ENCODE results near the gene ASXL3.

ASXL3 gene

DNA sequence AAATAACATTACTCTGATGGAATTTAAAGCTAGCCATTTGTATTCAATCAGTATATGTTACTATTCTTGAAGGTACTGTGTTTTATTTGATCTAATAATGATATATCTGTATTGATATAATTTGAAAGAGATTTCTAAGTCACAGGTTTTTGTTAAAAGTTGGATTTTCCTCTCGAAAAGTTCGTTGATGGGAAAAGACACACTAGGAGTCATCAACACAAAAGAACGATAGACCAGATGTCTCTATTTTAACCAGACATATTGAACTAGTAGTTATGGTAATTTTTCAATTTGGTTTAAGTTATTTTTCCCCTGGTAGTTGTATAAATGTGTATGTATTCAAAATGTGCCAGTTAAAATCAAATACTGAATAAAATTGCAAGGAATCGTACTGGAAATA lies 2.5 kb downstream of the ASXL3 start:
- no peak for ATAC-seq
- TF ChIP-seq TOX (CRISPR knock-in tag; IDR thresholded peaks at IDR 0.05; ENCODE audit: borderline replicate concordance) = no peak
- TF ChIP-seq, protein P1, sequence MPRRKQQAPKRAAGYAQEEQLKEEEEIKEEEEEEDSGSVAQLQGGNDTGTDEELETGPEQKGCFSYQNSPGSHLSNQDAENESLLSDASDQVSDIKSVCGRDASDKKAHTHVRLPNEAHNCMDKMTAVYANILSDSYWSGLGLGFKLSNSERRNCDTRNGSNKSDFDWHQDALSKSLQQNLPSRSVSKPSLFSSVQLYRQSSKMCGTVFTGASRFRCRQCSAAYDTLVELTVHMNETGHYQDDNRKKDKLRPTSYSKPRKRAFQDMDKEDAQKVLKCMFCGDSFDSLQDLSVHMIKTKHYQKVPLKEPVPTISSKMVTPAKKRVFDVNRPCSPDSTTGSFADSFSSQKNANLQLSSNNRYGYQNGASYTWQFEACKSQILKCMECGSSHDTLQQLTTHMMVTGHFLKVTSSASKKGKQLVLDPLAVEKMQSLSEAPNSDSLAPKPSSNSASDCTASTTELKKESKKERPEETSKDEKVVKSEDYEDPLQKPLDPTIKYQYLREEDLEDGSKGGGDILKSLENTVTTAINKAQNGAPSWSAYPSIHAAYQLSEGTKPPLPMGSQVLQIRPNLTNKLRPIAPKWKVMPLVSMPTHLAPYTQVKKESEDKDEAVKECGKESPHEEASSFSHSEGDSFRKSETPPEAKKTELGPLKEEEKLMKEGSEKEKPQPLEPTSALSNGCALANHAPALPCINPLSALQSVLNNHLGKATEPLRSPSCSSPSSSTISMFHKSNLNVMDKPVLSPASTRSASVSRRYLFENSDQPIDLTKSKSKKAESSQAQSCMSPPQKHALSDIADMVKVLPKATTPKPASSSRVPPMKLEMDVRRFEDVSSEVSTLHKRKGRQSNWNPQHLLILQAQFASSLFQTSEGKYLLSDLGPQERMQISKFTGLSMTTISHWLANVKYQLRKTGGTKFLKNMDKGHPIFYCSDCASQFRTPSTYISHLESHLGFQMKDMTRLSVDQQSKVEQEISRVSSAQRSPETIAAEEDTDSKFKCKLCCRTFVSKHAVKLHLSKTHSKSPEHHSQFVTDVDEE (CRISPR knock-in tag; IDR thresholded peaks at IDR 0.05) = no peak

DNA sequence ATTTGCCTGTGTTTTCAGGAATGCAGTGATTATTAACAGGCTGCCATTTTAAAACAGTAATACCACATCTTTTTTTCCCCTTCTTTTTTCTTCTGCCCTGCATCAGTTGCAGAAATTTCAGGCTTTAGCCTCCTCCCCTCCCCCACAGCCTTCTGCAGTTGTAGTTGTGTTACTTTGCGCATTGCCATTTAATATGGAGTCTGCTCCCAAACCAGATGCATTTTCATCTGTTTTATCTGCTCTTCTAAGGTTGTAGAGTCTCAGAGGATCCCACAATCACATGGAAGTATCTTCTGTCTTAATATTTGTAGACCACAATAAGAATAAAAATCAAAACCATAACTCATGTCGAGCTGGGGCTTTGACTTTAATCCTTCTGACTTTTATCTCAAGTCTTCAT lies 3.8 kb downstream of the ASXL3 start:
- TF ChIP-seq ZNF70 (CRISPR knock-in tag; IDR thresholded peaks at IDR 0.05) = no peak
- TF ChIP-seq GLIS3 (CRISPR knock-in tag; IDR thresholded peaks at IDR 0.05) = no peak
- TF ChIP-seq ZNF8 (CRISPR knock-in tag; IDR thresholded peaks at IDR 0.05) = no peak
- no peak for TF ChIP-seq CSDC2 (CRISPR knock-in tag; IDR thresholded peaks at IDR 0.05)
- no peak for TF ChIP-seq ZNF565 (CRISPR knock-in tag; conservative IDR thresholded peaks at IDR 0.05; ENCODE audit: low read depth)
- no peak for TF ChIP-seq ZC3H10 (CRISPR knock-in tag; IDR thresholded peaks at IDR 0.05)
- TF ChIP-seq ISL1 (CRISPR knock-in tag; IDR thresholded peaks at IDR 0.05) = no peak
- TF ChIP-seq, protein P2, sequence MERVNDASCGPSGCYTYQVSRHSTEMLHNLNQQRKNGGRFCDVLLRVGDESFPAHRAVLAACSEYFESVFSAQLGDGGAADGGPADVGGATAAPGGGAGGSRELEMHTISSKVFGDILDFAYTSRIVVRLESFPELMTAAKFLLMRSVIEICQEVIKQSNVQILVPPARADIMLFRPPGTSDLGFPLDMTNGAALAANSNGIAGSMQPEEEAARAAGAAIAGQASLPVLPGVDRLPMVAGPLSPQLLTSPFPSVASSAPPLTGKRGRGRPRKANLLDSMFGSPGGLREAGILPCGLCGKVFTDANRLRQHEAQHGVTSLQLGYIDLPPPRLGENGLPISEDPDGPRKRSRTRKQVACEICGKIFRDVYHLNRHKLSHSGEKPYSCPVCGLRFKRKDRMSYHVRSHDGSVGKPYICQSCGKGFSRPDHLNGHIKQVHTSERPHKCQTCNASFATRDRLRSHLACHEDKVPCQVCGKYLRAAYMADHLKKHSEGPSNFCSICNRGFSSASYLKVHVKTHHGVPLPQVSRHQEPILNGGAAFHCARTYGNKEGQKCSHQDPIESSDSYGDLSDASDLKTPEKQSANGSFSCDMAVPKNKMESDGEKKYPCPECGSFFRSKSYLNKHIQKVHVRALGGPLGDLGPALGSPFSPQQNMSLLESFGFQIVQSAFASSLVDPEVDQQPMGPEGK (CRISPR knock-in tag; IDR thresholded peaks at IDR 0.05; ENCODE audit: borderline replicate concordance) = no peak
- ATAC-seq = no peak

DNA sequence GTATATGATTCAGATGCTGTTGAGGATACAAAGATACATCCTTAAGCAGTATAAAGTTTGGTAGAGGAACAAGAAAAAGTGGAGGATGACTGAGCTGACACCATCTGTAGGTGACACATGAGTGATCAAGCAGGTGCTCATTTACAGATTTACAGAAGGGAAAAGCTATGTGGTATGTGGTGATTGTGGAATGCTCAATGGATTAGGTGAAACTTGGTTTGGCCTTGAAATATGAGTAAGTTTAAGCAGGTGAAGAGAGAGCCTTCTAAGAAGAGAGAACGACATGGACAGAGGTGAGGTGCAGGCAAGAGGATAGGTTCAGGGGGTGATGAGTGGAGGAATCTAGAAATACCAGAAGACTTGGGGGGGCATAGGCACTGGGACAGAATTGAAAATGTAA lies 5.9 kb downstream of the ASXL3 start:
- no peak for ATAC-seq

DNA sequence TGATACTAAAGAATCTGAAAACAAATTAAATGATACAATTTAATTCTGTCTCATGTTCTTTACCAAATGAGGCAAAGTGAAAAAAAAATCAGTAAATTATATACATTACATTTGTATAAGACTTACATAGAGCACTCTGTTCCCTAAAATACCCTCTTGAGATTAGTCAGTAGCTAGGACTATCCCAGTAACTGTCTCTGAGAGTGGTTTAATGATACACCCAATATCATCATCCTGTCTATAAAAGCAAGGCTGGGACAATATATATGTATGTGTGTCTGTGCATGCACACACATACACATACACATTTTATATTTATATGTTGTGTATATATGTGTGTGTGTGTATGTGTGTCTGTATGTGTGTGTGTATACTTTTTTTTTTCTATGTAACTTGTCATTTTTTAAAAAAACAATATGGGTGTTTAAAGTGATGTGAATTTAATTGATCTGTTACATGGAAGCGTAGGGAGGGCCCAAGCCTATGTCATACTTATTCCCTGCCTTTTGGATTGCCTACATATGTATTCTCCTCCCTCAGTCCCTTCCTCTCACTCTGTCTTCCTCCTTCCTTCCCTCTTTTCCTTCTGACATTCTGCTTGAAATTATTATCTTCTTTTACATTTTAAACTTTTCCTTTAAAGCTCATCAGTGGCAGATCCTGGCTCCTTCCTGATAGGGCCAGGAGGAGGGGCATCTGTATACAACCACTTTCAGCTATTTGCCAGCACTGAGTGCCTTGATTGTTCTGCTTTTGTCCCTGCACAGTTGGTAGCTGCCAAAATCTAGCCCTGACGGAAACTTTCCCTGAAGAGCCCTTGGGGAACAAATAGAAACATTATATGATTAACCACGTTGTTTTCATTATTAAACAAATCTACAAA lies 6.8 kb downstream of the ASXL3 start:
- no peak for ATAC-seq
- TF ChIP-seq ZNF565 (CRISPR knock-in tag; conservative IDR thresholded peaks at IDR 0.05; ENCODE audit: low read depth) (no peak), ISL1 (CRISPR knock-in tag; IDR thresholded peaks at IDR 0.05) (no peak), ZFP3 (CRISPR knock-in tag; IDR thresholded peaks at IDR 0.05) (no peak), RARB (CRISPR knock-in tag; IDR thresholded peaks at IDR 0.05) (no peak), TOX (CRISPR knock-in tag; IDR thresholded peaks at IDR 0.05; ENCODE audit: borderline replicate concordance) (no peak), ARNTL (CRISPR knock-in tag; IDR thresholded peaks at IDR 0.05; ENCODE audit: borderline replicate concordance, low read depth) (no peak), ESRRG (CRISPR knock-in tag; IDR thresholded peaks at IDR 0.05) (no peak), BACH2 (CRISPR knock-in tag; IDR thresholded peaks at IDR 0.05; ENCODE audit: borderline replicate concordance) (no peak), ZC3H10 (CRISPR knock-in tag; IDR thresholded peaks at IDR 0.05) (no peak), ZNF8 (CRISPR knock-in tag; IDR thresholded peaks at IDR 0.05) (no peak), PPARA (CRISPR knock-in tag; IDR thresholded peaks at IDR 0.05; ENCODE audit: borderline replicate concordance) (no peak), TCF4 (CRISPR knock-in tag; IDR thresholded peaks at IDR 0.05; ENCODE audit: borderline replicate concordance) (no peak), SNAI2 (CRISPR knock-in tag; IDR thresholded peaks at IDR 0.05) (no peak), CSDC2 (CRISPR knock-in tag; IDR thresholded peaks at IDR 0.05) (no peak)
- TF ChIP-seq, protein P3, sequence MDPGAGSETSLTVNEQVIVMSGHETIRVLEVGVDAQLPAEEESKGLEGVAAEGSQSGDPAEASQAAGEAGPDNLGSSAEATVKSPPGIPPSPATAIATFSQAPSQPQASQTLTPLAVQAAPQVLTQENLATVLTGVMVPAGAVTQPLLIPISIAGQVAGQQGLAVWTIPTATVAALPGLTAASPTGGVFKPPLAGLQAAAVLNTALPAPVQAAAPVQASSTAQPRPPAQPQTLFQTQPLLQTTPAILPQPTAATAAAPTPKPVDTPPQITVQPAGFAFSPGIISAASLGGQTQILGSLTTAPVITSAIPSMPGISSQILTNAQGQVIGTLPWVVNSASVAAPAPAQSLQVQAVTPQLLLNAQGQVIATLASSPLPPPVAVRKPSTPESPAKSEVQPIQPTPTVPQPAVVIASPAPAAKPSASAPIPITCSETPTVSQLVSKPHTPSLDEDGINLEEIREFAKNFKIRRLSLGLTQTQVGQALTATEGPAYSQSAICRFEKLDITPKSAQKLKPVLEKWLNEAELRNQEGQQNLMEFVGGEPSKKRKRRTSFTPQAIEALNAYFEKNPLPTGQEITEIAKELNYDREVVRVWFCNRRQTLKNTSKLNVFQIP (CRISPR knock-in tag; IDR thresholded peaks at IDR 0.05; ENCODE audit: borderline replicate concordance, low read depth) = no peak
- TF ChIP-seq, protein P4, sequence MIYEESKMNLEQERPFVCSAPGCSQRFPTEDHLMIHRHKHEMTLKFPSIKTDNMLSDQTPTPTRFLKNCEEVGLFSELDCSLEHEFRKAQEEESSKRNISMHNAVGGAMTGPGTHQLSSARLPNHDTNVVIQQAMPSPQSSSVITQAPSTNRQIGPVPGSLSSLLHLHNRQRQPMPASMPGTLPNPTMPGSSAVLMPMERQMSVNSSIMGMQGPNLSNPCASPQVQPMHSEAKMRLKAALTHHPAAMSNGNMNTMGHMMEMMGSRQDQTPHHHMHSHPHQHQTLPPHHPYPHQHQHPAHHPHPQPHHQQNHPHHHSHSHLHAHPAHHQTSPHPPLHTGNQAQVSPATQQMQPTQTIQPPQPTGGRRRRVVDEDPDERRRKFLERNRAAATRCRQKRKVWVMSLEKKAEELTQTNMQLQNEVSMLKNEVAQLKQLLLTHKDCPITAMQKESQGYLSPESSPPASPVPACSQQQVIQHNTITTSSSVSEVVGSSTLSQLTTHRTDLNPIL (CRISPR knock-in tag; IDR thresholded peaks at IDR 0.05; ENCODE audit: low read depth) = no peak
- TF ChIP-seq, protein P1 (CRISPR knock-in tag; IDR thresholded peaks at IDR 0.05) = no peak

More for the DNA sequence above, 5.9 kb downstream of the ASXL3 start:
- TF ChIP-seq, protein P2 (CRISPR knock-in tag; IDR thresholded peaks at IDR 0.05; ENCODE audit: borderline replicate concordance) = no peak
- TF ChIP-seq ESRRG (CRISPR knock-in tag; IDR thresholded peaks at IDR 0.05) (no peak), TCF4 (CRISPR knock-in tag; IDR thresholded peaks at IDR 0.05; ENCODE audit: borderline replicate concordance) (no peak), ISL1 (CRISPR knock-in tag; IDR thresholded peaks at IDR 0.05) (no peak), TOX (CRISPR knock-in tag; IDR thresholded peaks at IDR 0.05; ENCODE audit: borderline replicate concordance) (no peak)
